SK-N-SH treated with all-trans-retinoic acid at 6 μM for 48 hours (cell line): Measurements from ENCODE around the gene CSN1S1.

ENCODE experiments used
- ATAC-seq: fragments of 200-7000 bp; cut with Tn5 transposase; 3 replicates; pipeline ENCODE4 v1.9.1; 2020; ENCODE audit warnings: mild to moderate bottlenecking, moderate library complexity
- BACH2 ChIP-seq: fragments of 250-450 bp; sonication (Bioruptor Pico); IDR thresholded peaks from 2 replicates; pipeline ENCODE4 v1.9.0; 2021; ENCODE audit warnings: mild to moderate bottlenecking, borderline replicate concordance
- CREB5 ChIP-seq: fragments of 250-450 bp; sonication (Bioruptor Pico); IDR thresholded peaks from 2 replicates; pipeline ENCODE4 v1.5.1; 2020; ENCODE audit warnings: low read depth, mild to moderate bottlenecking, moderate library complexity
- CSDC2 ChIP-seq: fragments of 250-450 bp; sonication (Bioruptor Pico); IDR thresholded peaks from 2 replicates; pipeline ENCODE4 v1.5.0; 2020; ENCODE audit warnings: mild to moderate bottlenecking, moderate library complexity
- ESRRG ChIP-seq: fragments of 250-450 bp; sonication (Bioruptor Pico); IDR thresholded peaks from 2 replicates; pipeline ENCODE4 v1.6.1; 2021; ENCODE audit warnings: mild to moderate bottlenecking
- GLIS3 ChIP-seq: fragments of 250-450 bp; sonication (Bioruptor Pico); IDR thresholded peaks from 2 replicates; pipeline ENCODE4 v1.5.0; 2020; ENCODE audit warnings: mild to moderate bottlenecking, moderate library complexity
- ISL1 ChIP-seq: fragments of 250-450 bp; sonication (Bioruptor Pico); IDR thresholded peaks from 2 replicates; pipeline ENCODE4 v2.1.2; 2022; ENCODE audit warnings: mild to moderate bottlenecking, moderate library complexity
- OSR1 ChIP-seq: fragments of 250-450 bp; sonication (Bioruptor Pico); IDR thresholded peaks from 2 replicates; pipeline ENCODE4 v1.8.0; 2022; ENCODE audit warnings: moderate library complexity, mild to moderate bottlenecking, inconsistent platforms
- PPARA ChIP-seq: fragments of 250-450 bp; sonication (Bioruptor Pico); IDR thresholded peaks from 2 replicates; pipeline ENCODE4 v1.5.0; 2020; ENCODE audit warnings: mild to moderate bottlenecking, borderline replicate concordance
- SNAI2 ChIP-seq: fragments of 250-450 bp; sonication (Bioruptor Pico); IDR thresholded peaks from 2 replicates; pipeline ENCODE4 v1.5.0; 2020; ENCODE audit warnings: mild to moderate bottlenecking, moderate library complexity
- TCF4 ChIP-seq: fragments of 250-450 bp; sonication (Bioruptor Pico); IDR thresholded peaks from 2 replicates; pipeline ENCODE4 v1.8.0; 2021; ENCODE audit warnings: mild to moderate bottlenecking, moderate library complexity, borderline replicate concordance
- ZC3H10 ChIP-seq: fragments of 250-450 bp; sonication (Bioruptor Pico); IDR thresholded peaks from 2 replicates; pipeline ENCODE4 v1.5.1; 2021; ENCODE audit warnings: mild to moderate bottlenecking, moderate library complexity
- ZFP3 ChIP-seq: fragments of 250-450 bp; sonication (Bioruptor Pico); IDR thresholded peaks from 2 replicates; pipeline ENCODE4 v1.5.0; 2020; ENCODE audit warnings: mild to moderate bottlenecking, moderate library complexity
- ZNF8 ChIP-seq: fragments of 450-650 bp; formaldehyde crosslinking; IDR thresholded peaks from 2 replicates; pipeline ENCODE4 v1.5.0; 2020; ENCODE audit warnings: mild to moderate bottlenecking, moderate library complexity
- TF ChIP-seq, protein P1 (sequence below): fragments of 250-450 bp; sonication (Bioruptor Pico); IDR thresholded peaks from 2 replicates; pipeline ENCODE4 v1.8.0; 2021; ENCODE audit warnings: low read depth, mild to moderate bottlenecking, moderate library complexity, borderline replicate concordance
- TF ChIP-seq, protein P2 (sequence below): fragments of 250-450 bp; sonication (Bioruptor Pico); IDR thresholded peaks from 2 replicates; pipeline ENCODE4 v1.8.0; 2020; ENCODE audit warnings: mild to moderate bottlenecking, moderate library complexity, borderline replicate concordance
- TF ChIP-seq, protein P3 (sequence below): fragments of 250-450 bp; sonication (Bioruptor Pico); IDR thresholded peaks from 2 replicates; pipeline ENCODE4 v1.5.0; 2020; ENCODE audit warnings: mild to moderate bottlenecking, moderate library complexity

Gene CSN1S1

GRCh38 chr4:69977582-69977981, 46.7 kb downstream of the CSN1S1 start (continued):
- TF ChIP-seq, protein P1, sequence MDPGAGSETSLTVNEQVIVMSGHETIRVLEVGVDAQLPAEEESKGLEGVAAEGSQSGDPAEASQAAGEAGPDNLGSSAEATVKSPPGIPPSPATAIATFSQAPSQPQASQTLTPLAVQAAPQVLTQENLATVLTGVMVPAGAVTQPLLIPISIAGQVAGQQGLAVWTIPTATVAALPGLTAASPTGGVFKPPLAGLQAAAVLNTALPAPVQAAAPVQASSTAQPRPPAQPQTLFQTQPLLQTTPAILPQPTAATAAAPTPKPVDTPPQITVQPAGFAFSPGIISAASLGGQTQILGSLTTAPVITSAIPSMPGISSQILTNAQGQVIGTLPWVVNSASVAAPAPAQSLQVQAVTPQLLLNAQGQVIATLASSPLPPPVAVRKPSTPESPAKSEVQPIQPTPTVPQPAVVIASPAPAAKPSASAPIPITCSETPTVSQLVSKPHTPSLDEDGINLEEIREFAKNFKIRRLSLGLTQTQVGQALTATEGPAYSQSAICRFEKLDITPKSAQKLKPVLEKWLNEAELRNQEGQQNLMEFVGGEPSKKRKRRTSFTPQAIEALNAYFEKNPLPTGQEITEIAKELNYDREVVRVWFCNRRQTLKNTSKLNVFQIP (CRISPR knock-in tag), result no peak
- no peak for TF ChIP-seq CSDC2 (CRISPR knock-in tag)

- ATAC-seq, result no peak
Measured at GRCh38 chr4:69984030-69984443, 53.2 kb downstream of the CSN1S1 start.

GRCh38 chr4:69986663-69987062, 55.8 kb downstream of the CSN1S1 start:
- TF ChIP-seq, protein P2, sequence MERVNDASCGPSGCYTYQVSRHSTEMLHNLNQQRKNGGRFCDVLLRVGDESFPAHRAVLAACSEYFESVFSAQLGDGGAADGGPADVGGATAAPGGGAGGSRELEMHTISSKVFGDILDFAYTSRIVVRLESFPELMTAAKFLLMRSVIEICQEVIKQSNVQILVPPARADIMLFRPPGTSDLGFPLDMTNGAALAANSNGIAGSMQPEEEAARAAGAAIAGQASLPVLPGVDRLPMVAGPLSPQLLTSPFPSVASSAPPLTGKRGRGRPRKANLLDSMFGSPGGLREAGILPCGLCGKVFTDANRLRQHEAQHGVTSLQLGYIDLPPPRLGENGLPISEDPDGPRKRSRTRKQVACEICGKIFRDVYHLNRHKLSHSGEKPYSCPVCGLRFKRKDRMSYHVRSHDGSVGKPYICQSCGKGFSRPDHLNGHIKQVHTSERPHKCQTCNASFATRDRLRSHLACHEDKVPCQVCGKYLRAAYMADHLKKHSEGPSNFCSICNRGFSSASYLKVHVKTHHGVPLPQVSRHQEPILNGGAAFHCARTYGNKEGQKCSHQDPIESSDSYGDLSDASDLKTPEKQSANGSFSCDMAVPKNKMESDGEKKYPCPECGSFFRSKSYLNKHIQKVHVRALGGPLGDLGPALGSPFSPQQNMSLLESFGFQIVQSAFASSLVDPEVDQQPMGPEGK, result no peak
- TF ChIP-seq BACH2 (CRISPR knock-in tag) (no peak), CREB5 (CRISPR knock-in tag) (no peak), GLIS3 (no peak), ZC3H10 (CRISPR knock-in tag) (no peak), SNAI2 (no peak)
- TF ChIP-seq, protein P3, sequence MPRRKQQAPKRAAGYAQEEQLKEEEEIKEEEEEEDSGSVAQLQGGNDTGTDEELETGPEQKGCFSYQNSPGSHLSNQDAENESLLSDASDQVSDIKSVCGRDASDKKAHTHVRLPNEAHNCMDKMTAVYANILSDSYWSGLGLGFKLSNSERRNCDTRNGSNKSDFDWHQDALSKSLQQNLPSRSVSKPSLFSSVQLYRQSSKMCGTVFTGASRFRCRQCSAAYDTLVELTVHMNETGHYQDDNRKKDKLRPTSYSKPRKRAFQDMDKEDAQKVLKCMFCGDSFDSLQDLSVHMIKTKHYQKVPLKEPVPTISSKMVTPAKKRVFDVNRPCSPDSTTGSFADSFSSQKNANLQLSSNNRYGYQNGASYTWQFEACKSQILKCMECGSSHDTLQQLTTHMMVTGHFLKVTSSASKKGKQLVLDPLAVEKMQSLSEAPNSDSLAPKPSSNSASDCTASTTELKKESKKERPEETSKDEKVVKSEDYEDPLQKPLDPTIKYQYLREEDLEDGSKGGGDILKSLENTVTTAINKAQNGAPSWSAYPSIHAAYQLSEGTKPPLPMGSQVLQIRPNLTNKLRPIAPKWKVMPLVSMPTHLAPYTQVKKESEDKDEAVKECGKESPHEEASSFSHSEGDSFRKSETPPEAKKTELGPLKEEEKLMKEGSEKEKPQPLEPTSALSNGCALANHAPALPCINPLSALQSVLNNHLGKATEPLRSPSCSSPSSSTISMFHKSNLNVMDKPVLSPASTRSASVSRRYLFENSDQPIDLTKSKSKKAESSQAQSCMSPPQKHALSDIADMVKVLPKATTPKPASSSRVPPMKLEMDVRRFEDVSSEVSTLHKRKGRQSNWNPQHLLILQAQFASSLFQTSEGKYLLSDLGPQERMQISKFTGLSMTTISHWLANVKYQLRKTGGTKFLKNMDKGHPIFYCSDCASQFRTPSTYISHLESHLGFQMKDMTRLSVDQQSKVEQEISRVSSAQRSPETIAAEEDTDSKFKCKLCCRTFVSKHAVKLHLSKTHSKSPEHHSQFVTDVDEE (CRISPR knock-in tag), result no peak
- ATAC-seq, result no peak

More at GRCh38 chr4:69984030-69984443, 53.2 kb downstream of the CSN1S1 start:
- TF ChIP-seq ESRRG (CRISPR knock-in tag) (no peak), ZC3H10 (CRISPR knock-in tag) (no peak), TCF4 (CRISPR knock-in tag) (no peak), ZFP3 (no peak), CREB5 (CRISPR knock-in tag) (no peak), ISL1 (CRISPR knock-in tag) (no peak), OSR1 (CRISPR knock-in tag) (no peak), BACH2 (CRISPR knock-in tag) (no peak), PPARA (CRISPR knock-in tag) (no peak), GLIS3 (no peak), ZNF8 (CRISPR knock-in tag) (no peak), CSDC2 (CRISPR knock-in tag) (no peak)
- TF ChIP-seq, protein P2, result no peak
- TF ChIP-seq, protein P1 (CRISPR knock-in tag), result no peak
